Upper lobe of right lung (tissue), 1 donor: ENCODE data around the gene ADCY4. TPM values are rescaled to one million over a fixed set of nuclear protein-coding genes. Genes with fewer than 3 reads are reported as not detected.
"Not testable (repeated sequence)": the region's sequence is repeated elsewhere in the genome, so short reads cannot be mapped to it uniquely, and the experiment has no call there.

Experiments
- ATAC-seq: fragments of 200-7000 bp; cut with Tn5 transposase; one replicate; pipeline ENCODE4 v1.9.1; 2020; ENCODE audit warnings: mild to moderate bottlenecking, moderate library complexity
- DNase-seq: peaks from one replicate; pipeline ENCODE4 v3.0.0-alpha.2; 2020
- H3K27ac ChIP-seq: fragments of 200-600 bp; one replicate; pipeline ENCODE4 v1.8.0; 2022
- H3K27me3 ChIP-seq: fragments of 200-600 bp; one replicate; pipeline ENCODE4 v1.8.0; 2022; ENCODE audit warnings: mild to moderate bottlenecking
- H3K36me3 ChIP-seq: fragments of 200-600 bp; one replicate; pipeline ENCODE4 v1.8.0; 2022
- H3K4me1 ChIP-seq: fragments of 200-600 bp; one replicate; pipeline ENCODE4 v1.8.0; 2022
- H3K4me3 ChIP-seq: fragments of 200-600 bp; one replicate; pipeline ENCODE4 v1.8.0; 2022; ENCODE audit warnings: mild to moderate bottlenecking
- H3K9me3 ChIP-seq: fragments of 200-600 bp; one replicate; pipeline ENCODE4 v1.8.0; 2022
- intact Hi-C: fragments of 100-400 bp; cut with DNase I; formaldehyde crosslinking; loops from one replicate; pipeline ENCODE4 v1.11.0; 2022
- total RNA-seq: library from RNA; stranded (reverse); fragmentation: NEBNext Ultra II Directional; extraction: Animal tissue kit (Norgen Biotek cat#: 25700); gene quantifications from one replicate; pipeline ENCODE4 v1.2.1, GENCODE V29; 2021
- TF ChIP-seq, protein P1 (sequence below): fragments of 200-600 bp; IDR thresholded peaks from one replicate; pipeline ENCODE4 v1.8.0; 2022; ENCODE audit warnings: antibody characterized with exemption
- donor health status: DM: no; HTN: yes; CAD: no; lungs with severe emphysema.

The ADCY4 gene
- total RNA-seq, 1 donor from 2014 or later, result 54.5 TPM

DNA sequence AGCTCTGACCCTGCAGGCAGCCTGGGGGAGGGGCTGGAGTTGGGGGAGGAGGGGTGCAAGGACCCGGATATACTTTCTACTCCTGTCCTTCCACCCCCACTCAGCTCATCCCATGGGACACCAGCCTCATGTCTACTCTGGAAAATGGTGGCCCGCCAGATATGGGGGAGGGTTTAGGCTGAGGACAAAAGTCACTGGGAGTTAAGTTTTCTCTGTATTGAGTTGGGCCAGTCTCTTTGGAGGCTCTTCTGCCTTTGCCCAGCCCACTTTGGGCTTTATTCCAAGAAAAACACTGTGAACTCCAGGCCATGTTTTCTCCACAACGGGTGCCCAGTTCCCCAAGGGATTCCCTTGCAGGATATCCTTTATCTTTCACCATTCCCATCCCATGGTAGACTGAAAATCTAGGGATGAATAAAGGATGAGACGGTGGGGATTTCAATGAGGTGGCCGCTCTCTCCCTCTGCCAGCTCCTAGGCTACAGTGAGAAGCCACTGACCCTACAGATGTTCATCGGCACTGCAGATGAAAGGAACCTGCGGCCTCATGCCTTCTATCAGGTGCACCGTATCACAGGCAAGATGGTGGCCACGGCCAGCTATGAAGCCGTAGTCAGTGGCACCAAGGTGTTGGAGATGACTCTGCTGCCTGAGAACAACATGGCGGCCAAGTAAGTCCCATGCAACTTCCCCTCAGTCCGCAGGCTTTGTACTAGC lies 38.0 kb upstream of the ADCY4 start:
- DNase-seq, result no peak
- no peak for ATAC-seq
- intact Hi-C loops, result no loop called here
- Histone ChIP-seq H3K27me3 (no peaks in the 10 kb centered on the region), H3K9me3 (no peaks in the 10 kb centered on the region), H3K4me1 (no peaks in the 10 kb centered on the region), H3K36me3 (no peaks in the 10 kb centered on the region), H3K27ac (no peak overlapping the region), H3K4me3 (no peak overlapping the region)
- TF ChIP-seq, protein P1, sequence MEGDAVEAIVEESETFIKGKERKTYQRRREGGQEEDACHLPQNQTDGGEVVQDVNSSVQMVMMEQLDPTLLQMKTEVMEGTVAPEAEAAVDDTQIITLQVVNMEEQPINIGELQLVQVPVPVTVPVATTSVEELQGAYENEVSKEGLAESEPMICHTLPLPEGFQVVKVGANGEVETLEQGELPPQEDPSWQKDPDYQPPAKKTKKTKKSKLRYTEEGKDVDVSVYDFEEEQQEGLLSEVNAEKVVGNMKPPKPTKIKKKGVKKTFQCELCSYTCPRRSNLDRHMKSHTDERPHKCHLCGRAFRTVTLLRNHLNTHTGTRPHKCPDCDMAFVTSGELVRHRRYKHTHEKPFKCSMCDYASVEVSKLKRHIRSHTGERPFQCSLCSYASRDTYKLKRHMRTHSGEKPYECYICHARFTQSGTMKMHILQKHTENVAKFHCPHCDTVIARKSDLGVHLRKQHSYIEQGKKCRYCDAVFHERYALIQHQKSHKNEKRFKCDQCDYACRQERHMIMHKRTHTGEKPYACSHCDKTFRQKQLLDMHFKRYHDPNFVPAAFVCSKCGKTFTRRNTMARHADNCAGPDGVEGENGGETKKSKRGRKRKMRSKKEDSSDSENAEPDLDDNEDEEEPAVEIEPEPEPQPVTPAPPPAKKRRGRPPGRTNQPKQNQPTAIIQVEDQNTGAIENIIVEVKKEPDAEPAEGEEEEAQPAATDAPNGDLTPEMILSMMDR, result no peak

- intact Hi-C loops, ATAC-seq, H3K4me1 ChIP-seq, H3K9me3 ChIP-seq, H3K4me3 ChIP-seq, H3K27ac ChIP-seq, DNase-seq, H3K36me3 ChIP-seq, H3K27me3 ChIP-seq: not testable (repeated sequence)
Observed at GRCh38 chr14:24371605-24372004, 36.7 kb upstream of the ADCY4 start.

GRCh38 chr14:24370748-24371147 lies 35.9 kb upstream of the ADCY4 start:
- Histone ChIP-seq H3K27me3 (no peaks in the 10 kb centered on the region), H3K9me3 (no peaks in the 10 kb centered on the region), H3K4me1 (peaks cover 15% of the 10 kb centered on the region), H3K4me3 (no peak overlapping the region), H3K27ac (no peak overlapping the region), H3K36me3 (no peaks in the 10 kb centered on the region)
- ATAC-seq, result no peak
- TF ChIP-seq, protein P1, result no peak
- DNase-seq, result no peak
- intact Hi-C loops, result no loop called here

DNA sequence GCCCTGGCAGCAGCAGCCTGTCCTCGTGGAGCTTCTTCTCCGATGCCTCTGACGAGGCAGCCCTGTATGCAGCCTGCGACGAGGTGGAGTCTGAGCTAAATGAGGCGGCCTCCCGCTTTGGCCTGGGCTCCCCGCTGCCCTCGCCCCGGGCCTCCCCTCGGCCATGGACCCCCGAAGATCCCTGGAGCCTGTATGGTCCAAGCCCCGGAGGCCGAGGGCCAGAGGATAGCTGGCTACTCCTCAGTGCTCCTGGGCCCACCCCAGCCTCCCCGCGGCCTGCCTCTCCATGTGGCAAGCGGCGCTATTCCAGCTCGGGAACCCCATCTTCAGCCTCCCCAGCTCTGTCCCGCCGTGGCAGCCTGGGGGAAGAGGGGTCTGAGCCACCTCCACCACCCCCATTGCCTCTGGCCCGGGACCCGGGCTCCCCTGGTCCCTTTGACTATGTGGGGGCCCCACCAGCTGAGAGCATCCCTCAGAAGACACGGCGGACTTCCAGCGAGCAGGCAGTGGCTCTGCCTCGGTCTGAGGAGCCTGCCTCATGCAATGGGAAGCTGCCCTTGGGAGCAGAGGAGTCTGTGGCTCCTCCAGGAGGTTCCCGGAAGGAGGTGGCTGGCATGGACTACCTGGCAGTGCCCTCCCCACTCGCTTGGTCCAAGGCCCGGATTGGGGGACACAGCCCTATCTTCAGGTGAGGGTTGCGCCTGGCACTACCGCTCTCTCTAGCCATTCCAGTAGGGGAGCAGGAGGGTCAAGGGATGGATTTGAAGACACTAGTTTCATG lies 35.2 kb upstream of the ADCY4 start:
- Histone ChIP-seq H3K27ac (no peak overlapping the region), H3K4me1 (peaks cover 21% of the 10 kb centered on the region), H3K27me3 (no peaks in the 10 kb centered on the region), H3K4me3 (no peak overlapping the region), H3K36me3 (no peaks in the 10 kb centered on the region), H3K9me3 (no peaks in the 10 kb centered on the region)
- intact Hi-C loops, result loop anchor here (5.0 kb wide), 1 partner anchor 57 kb away; the partner anchor contains the start of genes CBLN3 and KHNYN
- TF ChIP-seq, protein P1, result no peak
- ATAC-seq, result no peak
- DNase-seq, result no peak

DNA sequence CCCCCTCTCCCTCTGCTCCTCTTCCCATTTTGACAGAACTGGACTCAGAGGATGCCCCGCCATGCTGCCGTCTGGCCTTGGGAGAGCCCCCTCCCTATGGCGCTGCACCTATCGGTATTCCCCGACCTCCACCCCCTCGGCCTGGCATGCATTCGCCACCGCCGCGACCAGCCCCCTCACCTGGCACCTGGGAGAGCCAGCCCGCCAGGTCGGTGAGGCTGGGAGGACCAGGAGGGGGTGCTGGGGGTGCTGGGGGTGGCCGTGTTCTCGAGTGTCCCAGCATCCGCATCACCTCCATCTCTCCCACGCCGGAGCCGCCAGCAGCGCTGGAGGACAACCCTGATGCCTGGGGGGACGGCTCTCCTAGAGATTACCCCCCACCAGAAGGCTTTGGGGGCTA lies 34.6 kb upstream of the ADCY4 start:
- peaks cover 23% of the 10 kb centered on the region for H3K4me1 ChIP-seq

More for the DNA sequence above, 34.6 kb upstream of the ADCY4 start:
- no peaks in the 10 kb centered on the region for H3K27me3 ChIP-seq
- DNase-seq (no peak), ATAC-seq (no peak)
- H3K9me3 ChIP-seq, result no peaks in the 10 kb centered on the region
- intact Hi-C loops, result loop anchor here (5.0 kb wide), 1 partner anchor 58 kb away; the partner anchor contains the start of genes CBLN3 and KHNYN
- no peak overlapping the region for H3K4me3 ChIP-seq
- TF ChIP-seq, protein P1, result no peak
- H3K36me3 ChIP-seq, result no peaks in the 10 kb centered on the region
- H3K27ac ChIP-seq, result peak overlapping the region; percentile 47
